Upper lobe of right lung (tissue), 1 donor: Measurements from ENCODE around the gene NUDT6. TPM values are rescaled to one million over a fixed set of nuclear protein-coding genes. Genes with fewer than 3 reads are reported as not detected.

Experiments
- ATAC-seq: fragments of 200-7000 bp; cut with Tn5 transposase; one replicate; pipeline ENCODE4 v1.9.1; 2020; ENCODE audit warnings: mild to moderate bottlenecking, moderate library complexity
- DNase-seq: peaks from one replicate; pipeline ENCODE4 v3.0.0-alpha.2; 2020
- H3K27ac ChIP-seq: fragments of 200-600 bp; one replicate; pipeline ENCODE4 v1.8.0; 2022
- H3K27me3 ChIP-seq: fragments of 200-600 bp; one replicate; pipeline ENCODE4 v1.8.0; 2022; ENCODE audit warnings: mild to moderate bottlenecking
- H3K36me3 ChIP-seq: fragments of 200-600 bp; one replicate; pipeline ENCODE4 v1.8.0; 2022
- H3K4me1 ChIP-seq: fragments of 200-600 bp; one replicate; pipeline ENCODE4 v1.8.0; 2022
- H3K4me3 ChIP-seq: fragments of 200-600 bp; one replicate; pipeline ENCODE4 v1.8.0; 2022; ENCODE audit warnings: mild to moderate bottlenecking
- H3K9me3 ChIP-seq: fragments of 200-600 bp; one replicate; pipeline ENCODE4 v1.8.0; 2022
- intact Hi-C: fragments of 100-400 bp; cut with DNase I; formaldehyde crosslinking; loops from one replicate; pipeline ENCODE4 v1.11.0; 2022
- total RNA-seq: library from RNA; stranded (reverse); fragmentation: NEBNext Ultra II Directional; extraction: Animal tissue kit (Norgen Biotek cat#: 25700); gene quantifications from one replicate; pipeline ENCODE4 v1.2.1, GENCODE V29; 2021
- TF ChIP-seq, protein P1 (sequence below): fragments of 200-600 bp; IDR thresholded peaks from one replicate; pipeline ENCODE4 v1.8.0; 2022; ENCODE audit warnings: antibody characterized with exemption
- donor health status: DM: no; HTN: yes; CAD: no; lungs with severe emphysema.

NUDT6 gene
- total RNA-seq, 1 donor from 2014 or later = 3.8 TPM

DNA sequence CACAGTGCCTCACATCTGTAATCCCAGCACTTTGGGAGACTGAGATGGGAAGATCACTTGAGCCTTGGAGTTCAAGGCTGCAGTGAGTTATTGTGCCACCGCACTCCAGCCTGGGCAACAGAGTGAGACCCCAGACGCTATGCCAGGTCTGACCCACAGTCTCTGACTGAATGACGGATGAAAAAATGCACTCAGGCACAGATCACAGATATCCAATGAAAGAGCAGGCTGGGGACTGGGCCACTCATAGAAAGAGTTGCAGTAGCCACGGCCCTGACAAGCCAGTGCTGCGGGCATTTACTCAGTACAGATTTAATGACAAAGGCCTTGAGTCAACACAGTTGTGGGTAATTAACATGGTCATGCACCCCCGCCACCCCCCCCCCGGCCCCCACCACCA is 22.7 kb downstream of the NUDT6 start:
- ATAC-seq (no peak), DNase-seq (no peak)
- no peaks in the 10 kb centered on the region for H3K9me3 ChIP-seq
- TF ChIP-seq, protein P1, sequence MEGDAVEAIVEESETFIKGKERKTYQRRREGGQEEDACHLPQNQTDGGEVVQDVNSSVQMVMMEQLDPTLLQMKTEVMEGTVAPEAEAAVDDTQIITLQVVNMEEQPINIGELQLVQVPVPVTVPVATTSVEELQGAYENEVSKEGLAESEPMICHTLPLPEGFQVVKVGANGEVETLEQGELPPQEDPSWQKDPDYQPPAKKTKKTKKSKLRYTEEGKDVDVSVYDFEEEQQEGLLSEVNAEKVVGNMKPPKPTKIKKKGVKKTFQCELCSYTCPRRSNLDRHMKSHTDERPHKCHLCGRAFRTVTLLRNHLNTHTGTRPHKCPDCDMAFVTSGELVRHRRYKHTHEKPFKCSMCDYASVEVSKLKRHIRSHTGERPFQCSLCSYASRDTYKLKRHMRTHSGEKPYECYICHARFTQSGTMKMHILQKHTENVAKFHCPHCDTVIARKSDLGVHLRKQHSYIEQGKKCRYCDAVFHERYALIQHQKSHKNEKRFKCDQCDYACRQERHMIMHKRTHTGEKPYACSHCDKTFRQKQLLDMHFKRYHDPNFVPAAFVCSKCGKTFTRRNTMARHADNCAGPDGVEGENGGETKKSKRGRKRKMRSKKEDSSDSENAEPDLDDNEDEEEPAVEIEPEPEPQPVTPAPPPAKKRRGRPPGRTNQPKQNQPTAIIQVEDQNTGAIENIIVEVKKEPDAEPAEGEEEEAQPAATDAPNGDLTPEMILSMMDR = no peak
- H3K4me3 ChIP-seq = no peak overlapping the region
- H3K4me1 ChIP-seq = no peaks in the 10 kb centered on the region
- intact Hi-C loops = no loop called here
- H3K27me3 ChIP-seq = no peaks in the 10 kb centered on the region
- H3K36me3 ChIP-seq = no peaks in the 10 kb centered on the region
- no peak overlapping the region for H3K27ac ChIP-seq

DNA sequence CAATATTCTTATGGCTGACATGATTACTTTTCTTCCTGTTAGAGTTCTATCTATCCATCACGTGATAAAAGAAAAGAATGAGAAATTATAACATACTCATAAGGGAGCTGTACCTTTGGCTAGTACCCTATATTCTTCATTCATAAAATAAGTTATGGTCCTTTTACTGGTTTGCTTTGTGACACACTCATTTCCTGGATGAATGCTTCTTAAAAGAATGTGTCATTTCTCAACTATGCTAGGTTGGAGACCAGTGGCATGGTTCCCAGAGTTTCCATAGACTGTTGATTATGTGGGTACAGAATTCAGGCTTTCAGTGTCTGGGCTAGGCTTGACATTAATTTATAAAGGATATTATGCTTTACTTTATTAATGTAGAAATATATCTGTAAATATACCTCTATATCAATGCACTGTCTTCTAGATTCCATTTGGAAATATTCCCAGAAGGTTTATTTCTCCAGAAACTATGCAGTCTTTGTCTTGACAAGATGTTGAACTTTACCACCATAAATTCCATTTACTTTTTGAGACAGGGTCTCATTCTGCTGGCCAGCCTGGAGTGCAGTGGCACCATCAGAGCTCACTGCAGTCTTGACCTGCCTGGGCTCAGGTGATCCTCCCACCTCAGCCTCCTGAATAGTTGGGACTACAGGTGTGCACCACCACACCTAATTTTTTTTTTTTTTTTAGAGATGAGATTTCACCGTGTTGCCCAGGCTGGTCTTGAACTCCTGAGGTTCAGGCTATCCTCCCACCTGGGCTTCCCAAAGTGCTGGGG is 23.8 kb downstream of the NUDT6 start:
- Histone ChIP-seq H3K4me1 (no peaks in the 10 kb centered on the region), H3K4me3 (no peak overlapping the region), H3K27me3 (no peaks in the 10 kb centered on the region), H3K36me3 (peaks cover 6% of the 10 kb centered on the region), H3K27ac (no peak overlapping the region), H3K9me3 (no peaks in the 10 kb centered on the region)
- intact Hi-C loops = no loop called here
- DNase-seq = no peak
- TF ChIP-seq, protein P1 = no peak
- peak; percentile 38 for ATAC-seq

DNA sequence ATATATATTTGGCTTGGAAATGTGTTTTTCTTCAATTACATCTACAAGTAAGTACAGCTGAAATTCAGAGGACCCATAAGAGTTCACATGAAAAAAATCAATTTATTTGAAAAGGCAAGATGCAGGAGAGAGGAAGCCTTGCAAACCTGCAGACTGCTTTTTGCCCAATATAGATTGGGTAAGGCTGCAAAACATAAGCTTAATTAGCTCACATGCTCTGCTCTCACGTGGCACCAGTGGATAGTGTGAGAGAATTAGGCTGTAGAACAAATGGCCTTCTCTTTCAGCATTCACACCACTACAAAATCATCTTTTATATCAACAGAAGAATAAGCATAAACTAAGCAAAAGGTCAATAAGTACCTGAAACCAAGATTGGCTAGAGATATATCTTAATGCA is 26.1 kb downstream of the NUDT6 start:
- DNase-seq = no peak
- TF ChIP-seq, protein P1 = no peak

DNA sequence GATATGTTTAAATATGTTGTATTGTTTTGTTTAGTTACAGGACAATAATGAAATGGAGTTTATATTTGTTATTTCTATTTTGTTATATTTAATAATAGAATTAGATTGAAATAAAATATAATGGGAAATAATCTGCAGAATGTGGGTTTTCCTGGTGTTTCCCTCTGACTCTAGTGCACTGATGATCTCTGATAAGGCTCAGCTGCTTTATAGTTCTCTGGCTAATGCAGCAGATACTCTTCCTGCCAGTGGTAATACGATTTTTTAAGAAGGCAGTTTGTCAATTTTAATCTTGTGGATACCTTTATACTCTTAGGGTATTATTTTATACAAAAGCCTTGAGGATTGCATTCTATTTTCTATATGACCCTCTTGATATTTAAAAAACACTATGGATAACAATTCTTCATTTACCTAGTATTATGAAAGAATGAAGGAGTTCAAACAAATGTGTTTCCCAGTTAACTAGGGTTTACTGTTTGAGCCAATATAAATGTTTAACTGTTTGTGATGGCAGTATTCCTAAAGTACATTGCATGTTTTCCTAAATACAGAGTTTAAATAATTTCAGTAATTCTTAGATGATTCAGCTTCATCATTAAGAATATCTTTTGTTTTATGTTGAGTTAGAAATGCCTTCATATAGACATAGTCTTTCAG is 26.9 kb downstream of the NUDT6 start:
- Histone ChIP-seq H3K9me3 (no peaks in the 10 kb centered on the region), H3K27ac (no peak overlapping the region), H3K4me1 (no peaks in the 10 kb centered on the region), H3K27me3 (no peaks in the 10 kb centered on the region), H3K4me3 (no peak overlapping the region), H3K36me3 (peaks cover 14% of the 10 kb centered on the region)
- intact Hi-C loops = no loop called here
- no peak for ATAC-seq
- no peak for DNase-seq
- TF ChIP-seq, protein P1 = no peak

More for the DNA sequence above, 26.1 kb downstream of the NUDT6 start:
- H3K27me3 ChIP-seq = no peaks in the 10 kb centered on the region
- no peaks in the 10 kb centered on the region for H3K4me1 ChIP-seq
- intact Hi-C loops = no loop called here
- H3K9me3 ChIP-seq = no peaks in the 10 kb centered on the region
- no peak overlapping the region for H3K4me3 ChIP-seq
- no peak for ATAC-seq
- peaks cover 14% of the 10 kb centered on the region for H3K36me3 ChIP-seq
- no peak overlapping the region for H3K27ac ChIP-seq

DNA sequence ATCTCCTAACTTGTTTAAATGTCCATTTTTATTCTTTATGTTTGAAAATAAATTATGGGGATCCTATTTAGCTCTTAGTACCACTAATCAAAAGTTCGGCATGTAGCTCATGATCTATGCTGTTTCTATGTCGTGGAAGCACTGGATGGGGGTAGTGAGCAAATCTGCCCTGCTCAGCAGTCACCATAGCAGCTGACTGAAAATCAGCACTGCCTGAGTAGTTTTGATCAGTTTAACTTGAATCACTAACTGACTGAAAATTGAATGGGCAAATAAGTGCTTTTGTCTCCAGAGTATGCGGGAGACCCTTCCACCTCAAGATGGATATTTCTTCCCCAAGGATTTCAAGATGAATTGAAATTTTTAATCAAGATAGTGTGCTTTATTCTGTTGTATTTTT is 27.6 kb downstream of the NUDT6 start:
- intact Hi-C loops = no loop called here
- TF ChIP-seq, protein P1 = no peak
- H3K27me3 ChIP-seq = no peaks in the 10 kb centered on the region
- ATAC-seq = no peak
- no peak for DNase-seq
- no peak overlapping the region for H3K4me3 ChIP-seq
- H3K36me3 ChIP-seq = peaks cover 14% of the 10 kb centered on the region
- no peak overlapping the region for H3K27ac ChIP-seq
- H3K9me3 ChIP-seq = no peaks in the 10 kb centered on the region
- no peaks in the 10 kb centered on the region for H3K4me1 ChIP-seq
